HG03521 (cell line): ENCODE results near the gene KNCN.

Experiments
- ATAC-seq: cut with Tn5 transposase; IDR thresholded peaks from one replicate; pipeline ENCODE4 v1.9.1; 2021; ENCODE audit warnings: mild to moderate bottlenecking, moderate library complexity; ENCODE audit not compliant: unreplicated experiment

Gene KNCN

DNA sequence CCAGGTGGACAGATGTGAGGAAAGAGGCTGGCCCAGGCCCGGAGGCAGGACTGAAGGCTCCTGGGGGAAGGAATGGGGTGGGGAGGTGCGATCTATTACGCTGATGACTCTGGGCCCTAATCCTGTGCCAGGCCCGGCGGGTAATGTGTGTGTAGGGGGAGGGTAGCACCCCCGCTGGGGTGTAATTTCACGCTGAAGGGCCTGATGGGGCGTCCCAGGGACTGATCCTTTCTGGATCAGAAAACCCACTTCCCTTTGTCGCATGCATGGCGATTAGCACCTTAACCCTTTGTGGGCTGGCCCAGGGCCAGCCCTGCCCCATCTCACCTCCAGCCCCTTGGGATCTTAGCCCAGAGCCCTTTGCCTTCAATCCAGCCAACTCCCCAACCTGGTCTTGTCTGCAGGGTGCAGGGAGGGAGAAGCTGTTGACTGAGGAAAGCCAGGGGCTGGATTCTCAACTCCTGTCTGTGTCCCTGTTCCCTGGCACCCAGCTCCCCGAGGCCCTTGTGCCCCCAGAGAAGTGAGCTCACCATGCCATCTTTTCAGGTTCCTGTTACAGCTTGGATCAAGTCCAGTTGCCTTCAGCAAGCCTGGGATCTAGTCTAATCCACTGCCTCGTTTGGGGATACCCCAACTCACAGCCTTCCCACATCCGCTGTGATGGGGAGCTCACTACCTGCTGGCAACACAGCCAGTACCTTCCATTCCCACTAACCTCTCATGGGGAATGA lies 26.0 kb downstream of the KNCN start:
- no peak for ATAC-seq

DNA sequence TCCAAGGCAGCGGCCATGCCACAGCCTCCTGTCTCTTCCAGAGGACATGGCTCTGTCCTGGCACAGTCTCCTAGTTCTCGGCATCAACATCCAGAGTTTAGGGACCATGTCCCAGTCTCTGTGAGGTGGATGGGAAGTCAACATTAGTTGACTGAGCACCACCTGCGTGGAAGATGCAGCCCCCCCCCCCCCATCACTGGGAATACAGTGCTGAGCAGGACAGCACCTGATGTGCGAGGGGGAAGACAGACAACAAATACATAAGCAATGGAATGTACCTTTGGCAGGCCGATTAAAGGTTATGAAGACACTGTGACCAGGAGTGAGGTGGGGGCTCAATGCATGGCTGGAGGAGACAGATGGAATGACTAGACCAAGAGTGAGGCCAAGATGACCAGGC lies 26.6 kb downstream of the KNCN start:
- ATAC-seq, result no peak

GRCh38 chr1:46523496-46524353 lies 27.7 kb downstream of the KNCN start:
- ATAC-seq, result no peak

DNA sequence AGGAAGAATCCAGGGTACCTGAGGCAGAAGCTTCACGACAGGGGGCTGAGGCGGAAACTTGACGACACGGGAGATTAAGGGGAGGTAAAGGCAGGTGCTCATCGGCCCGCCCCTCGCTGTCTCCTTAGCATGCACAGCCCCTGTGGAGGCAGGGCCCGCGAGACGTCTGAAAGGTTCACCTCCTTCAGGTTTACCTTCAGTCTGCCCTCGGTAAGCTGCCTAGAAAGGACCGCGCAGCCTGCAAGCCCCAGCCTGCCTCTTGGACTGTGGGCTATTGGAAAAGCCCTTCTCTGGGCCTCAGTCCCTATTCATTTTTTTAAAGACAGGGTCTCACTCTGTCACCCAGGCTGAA lies 28.5 kb downstream of the KNCN start:
- ATAC-seq, result no peak

- ATAC-seq, result no peak
Measured at GRCh38 chr1:46522184-46522968, 29.1 kb downstream of the KNCN start.

DNA sequence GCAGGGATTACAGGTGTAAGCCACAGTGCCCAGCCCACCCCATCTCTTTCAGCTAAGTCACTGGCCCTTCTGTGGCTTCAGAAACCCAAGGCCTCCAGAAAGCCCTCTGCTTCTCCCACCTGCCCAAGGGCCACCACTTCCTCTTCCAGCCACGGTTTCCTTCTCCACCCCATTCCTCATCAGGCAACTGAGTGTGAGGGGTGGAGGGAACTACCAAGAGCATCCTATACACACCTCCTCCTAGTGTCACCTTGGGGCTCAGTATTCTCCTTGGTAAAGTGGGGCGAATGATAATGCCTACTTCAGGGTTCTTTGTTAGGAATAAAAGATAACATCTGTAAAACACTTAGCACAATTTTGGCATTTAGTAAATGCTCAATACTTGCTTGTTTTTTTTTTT lies 30.0 kb downstream of the KNCN start:
- no peak for ATAC-seq

GRCh38 chr1:46520063-46520911 lies 31.2 kb downstream of the KNCN start:
- no peak for ATAC-seq

- no peak for ATAC-seq
Measured at GRCh38 chr1:46519209-46519608, 32.2 kb downstream of the KNCN start.

DNA sequence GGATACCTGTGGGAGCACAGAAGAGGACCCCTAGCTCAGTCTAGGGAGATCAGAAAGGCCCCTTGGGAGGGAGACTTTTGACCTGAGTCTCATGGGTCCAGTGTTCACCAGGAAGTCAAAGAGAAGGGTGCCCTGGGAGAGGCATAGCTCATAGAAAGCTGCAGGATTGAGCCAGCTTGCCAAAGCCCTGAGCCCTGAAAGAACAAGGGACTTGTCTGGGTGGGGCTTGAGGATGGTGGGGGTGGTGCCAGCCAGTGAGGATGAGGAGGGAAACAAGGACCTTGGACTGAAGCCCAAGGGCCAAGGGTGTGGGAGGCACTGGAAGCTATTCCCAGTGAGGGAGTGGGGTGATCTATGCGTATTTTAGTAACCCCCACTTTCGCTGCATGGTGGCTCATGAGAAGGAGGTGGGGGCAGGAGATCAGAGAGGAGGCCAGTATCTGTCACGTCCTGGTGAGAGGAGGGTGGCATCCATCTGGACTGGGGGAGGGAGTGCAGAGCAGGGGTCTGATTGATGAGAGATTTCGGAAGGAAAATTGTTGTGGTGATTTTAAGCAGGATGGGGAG lies 33.4 kb downstream of the KNCN start:
- ATAC-seq, result no peak

GRCh38 chr1:46517010-46517600 lies 34.3 kb downstream of the KNCN start:
- ATAC-seq, result no peak

DNA sequence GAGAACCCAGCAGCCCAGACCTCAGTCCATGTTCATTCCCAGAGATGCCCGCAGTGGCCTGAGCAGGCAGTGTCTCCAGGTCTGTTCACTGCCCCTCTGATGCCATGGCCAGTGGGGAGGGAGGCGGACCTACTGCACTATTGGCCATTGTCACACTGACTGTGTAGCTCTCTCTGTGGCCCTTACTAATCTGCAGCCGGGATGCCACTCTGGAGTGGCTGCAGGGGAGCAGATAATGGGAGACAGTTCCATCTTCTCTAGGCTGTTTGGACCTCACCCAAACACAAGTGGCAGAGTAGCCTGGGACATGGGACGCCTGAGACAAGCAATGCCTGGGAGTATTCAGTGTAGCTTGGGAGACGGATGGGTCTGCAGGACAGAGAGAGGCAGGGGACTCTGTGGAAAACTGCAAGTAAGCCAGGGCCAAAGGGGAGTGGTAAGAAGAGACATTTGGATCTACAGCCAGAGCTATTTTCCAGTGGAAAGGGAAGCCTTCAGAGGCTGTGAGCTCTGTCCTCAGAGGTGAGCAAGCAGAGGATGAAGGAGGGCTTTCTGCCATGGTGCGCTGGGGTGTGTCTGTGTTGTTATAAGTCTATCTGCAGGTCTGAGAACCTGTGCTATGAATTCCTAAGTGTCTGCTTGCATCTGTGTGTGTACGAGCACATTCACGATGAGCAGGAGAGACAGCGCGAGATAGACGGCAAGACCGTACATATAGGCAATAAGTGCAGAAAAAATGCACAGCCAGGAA lies 35.1 kb downstream of the KNCN start:
- no peak for ATAC-seq

- ATAC-seq, result no peak
Measured at GRCh38 chr1:46515576-46515975, 35.9 kb downstream of the KNCN start.

GRCh38 chr1:46513536-46513935 lies 37.9 kb downstream of the KNCN start:
- no peak for ATAC-seq

- ATAC-seq, result no peak
Measured at GRCh38 chr1:46512792-46513190, 38.7 kb downstream of the KNCN start.

GRCh38 chr1:46512135-46512791 lies 39.2 kb downstream of the KNCN start:
- no peak for ATAC-seq

DNA sequence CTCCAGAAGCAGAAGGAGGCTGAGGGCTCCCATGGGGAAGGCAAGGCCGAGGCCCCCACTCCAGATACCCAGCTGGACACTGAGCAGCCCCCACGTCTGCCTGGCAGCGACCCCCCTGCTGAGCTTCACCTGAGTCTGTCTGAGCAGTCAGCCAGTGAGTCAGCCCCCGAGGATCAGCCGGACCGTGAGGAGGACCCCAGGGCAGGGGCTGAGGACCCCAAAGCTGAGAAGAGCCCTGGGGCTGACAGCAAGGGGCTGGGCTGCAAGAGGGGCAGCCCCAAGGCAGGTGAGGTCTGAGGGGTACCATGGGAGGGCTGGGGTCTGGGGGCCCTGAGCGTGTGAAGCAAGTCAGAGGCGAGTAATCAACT lies 40.5 kb downstream of the KNCN start:
- no peak for ATAC-seq

GRCh38 chr1:46510341-46510997 lies 41.0 kb downstream of the KNCN start:
- no peak for ATAC-seq

- no peak for ATAC-seq
Measured at GRCh38 chr1:46508757-46509156, 42.7 kb downstream of the KNCN start.
